GM23338 (cell line): ENCODE measurements around the gene APLNR. TPM values are rescaled to one million over a fixed set of nuclear protein-coding genes. Genes with fewer than 3 reads are reported as not detected.

ENCODE experiments used
- ATAC-seq: fragments of 200-7000 bp; cut with Tn5 transposase; 3 replicates; pipeline ENCODE4 v1.9.1; 2020
- DNase-seq: peaks from one replicate; pipeline ENCODE4 v3.0.0-alpha.2; 2015; ENCODE audit warnings: low spot score
- H2AFZ ChIP-seq: fragments of 200-600 bp; sonication (generic); 2 replicates; pipeline ENCODE4 v1.8.0; 2016; ENCODE audit warnings: antibody characterized with exemption, mild to moderate bottlenecking, moderate library complexity
- H3F3A ChIP-seq: fragments of 200-600 bp; sonication (generic); replicated peaks from 2 replicates; pipeline ENCODE4 v1.8.0; 2017; ENCODE audit warnings: antibody characterized with exemption, mixed run types, low read depth
- H3K27ac ChIP-seq: fragments of 200-600 bp; sonication (generic); 2 replicates; pipeline ENCODE4 v1.6.1; 2016; ENCODE audit warnings: low read depth
- H3K27me3 ChIP-seq: fragments of 200-600 bp; sonication (generic); 2 replicates; pipeline ENCODE4 v1.8.0; 2016; ENCODE audit warnings: mild to moderate bottlenecking, mixed run types, moderate library complexity; ENCODE audit not compliant: insufficient read depth
- H3K36me3 ChIP-seq: fragments of 200-600 bp; sonication (generic); 2 replicates; pipeline ENCODE4 v1.8.0; 2016; ENCODE audit warnings: mild to moderate bottlenecking; ENCODE audit not compliant: insufficient read depth
- H3K4me1 ChIP-seq: fragments of 200-600 bp; sonication (generic); 2 replicates; pipeline ENCODE4 v1.8.0; 2016; ENCODE audit warnings: mild to moderate bottlenecking, moderate library complexity; ENCODE audit not compliant: insufficient read depth
- H3K4me2 ChIP-seq: fragments of 200-600 bp; sonication (generic); 2 replicates; pipeline ENCODE4 v1.7.1; 2017; ENCODE audit warnings: mixed run types
- H3K4me3 ChIP-seq: fragments of 200-600 bp; sonication (generic); 2 replicates; pipeline ENCODE4 v1.6.1; 2016; ENCODE audit warnings: mixed run types
- H3K79me2 ChIP-seq: fragments of 200-600 bp; sonication (generic); replicated peaks from 2 replicates; pipeline ENCODE4 v1.8.0; 2017; ENCODE audit warnings: mild to moderate bottlenecking; ENCODE audit not compliant: insufficient read depth
- H3K9me2 ChIP-seq: fragments of 200-600 bp; sonication (generic); 2 replicates; pipeline ENCODE4 v1.8.0; 2017; ENCODE audit not compliant: insufficient read depth
- H4K20me1 ChIP-seq: fragments of 200-600 bp; sonication (generic); replicated peaks from 2 replicates; pipeline ENCODE4 v1.8.0; 2017; ENCODE audit warnings: mild to moderate bottlenecking; ENCODE audit not compliant: insufficient read depth
- H3K27ac Mint-ChIP-seq: 2 replicates; pipeline ENCODE4 v1.8.0; 2020; ENCODE audit warnings: inconsistent platforms, mild to moderate bottlenecking, moderate library complexity, mixed read lengths
- H3K27me3 Mint-ChIP-seq: 3 replicates; pipeline ENCODE4 v1.8.0; 2022; ENCODE audit warnings: low read depth, mild to moderate bottlenecking, moderate library complexity, mixed read lengths, inconsistent platforms; ENCODE audit not compliant: insufficient read depth, poor library complexity
- H3K36me3 Mint-ChIP-seq: 3 replicates; pipeline ENCODE4 v1.8.0; 2021; ENCODE audit warnings: low read depth, mild to moderate bottlenecking, inconsistent platforms, moderate library complexity, mixed read lengths
- H3K4me1 Mint-ChIP-seq: 3 replicates; pipeline ENCODE4 v1.8.0; 2020; ENCODE audit warnings: mild to moderate bottlenecking, inconsistent platforms, mixed read lengths
- H3K4me3 Mint-ChIP-seq: 3 replicates; pipeline ENCODE4 v1.8.0; 2021; ENCODE audit warnings: moderate library complexity, mild to moderate bottlenecking, inconsistent platforms, mixed read lengths
- H3K9me3 Mint-ChIP-seq: 3 replicates; pipeline ENCODE4 v1.8.0; 2020; ENCODE audit warnings: moderate library complexity, mild to moderate bottlenecking, inconsistent platforms, mixed read lengths
- EZH2 ChIP-seq: fragments of 200-600 bp; sonication (generic); IDR thresholded peaks from one replicate; pipeline ENCODE4 v1.8.0; 2017; ENCODE audit warnings: antibody characterized with exemption, mild to moderate bottlenecking, low read depth; ENCODE audit not compliant: unreplicated experiment
- EZH2phosphoT487 ChIP-seq: fragments of 200-600 bp; sonication (generic); IDR thresholded peaks from one replicate; pipeline ENCODE4 v1.8.1; 2018; ENCODE audit warnings: antibody characterized with exemption; ENCODE audit not compliant: unreplicated experiment
- POLR2AphosphoS5 ChIP-seq: IDR thresholded peaks from 2 replicates; pipeline ENCODE4 v1.6.1; 2016; ENCODE audit warnings: antibody characterized with exemption, low read depth
- polyA plus RNA-seq: library from polyadenylated mRNA; unstranded; fragments of >200 nt; fragmentation: Nextera tagmentation; extraction: Ambion mirVana; gene quantifications from 2 replicates; pipeline ENCODE4 v1.2.1, GENCODE V29; 2016
- total RNA-seq: library from RNA; depleted of rRNA; stranded (reverse); fragments of >200 nt; shearing (Covaris generic); gene quantifications from 2 replicates; pipeline ENCODE4 v1.2.3, GENCODE V29; 2014
- TF ChIP-seq, protein P1 (sequence below): fragments of 250-450 bp; sonication (Bioruptor Pico); IDR thresholded peaks from 2 replicates; pipeline ENCODE4 v1.5.0; 2020; ENCODE audit warnings: mild to moderate bottlenecking, moderate library complexity
- TF ChIP-seq, protein P2 (sequence below): IDR thresholded peaks from one replicate; pipeline ENCODE4 v1.6.1; 2018; ENCODE audit warnings: antibody characterized with exemption; ENCODE audit not compliant: unreplicated experiment
- TF ChIP-seq, protein P3 (sequence below): IDR thresholded peaks from 2 replicates; pipeline ENCODE4 v1.6.1; 2016; ENCODE audit warnings: antibody characterized with exemption

Gene APLNR
- total and polyA plus RNA-seq, 2 experiments from 2014 or later: 0.10 TPM; not detected in 1

DNA sequence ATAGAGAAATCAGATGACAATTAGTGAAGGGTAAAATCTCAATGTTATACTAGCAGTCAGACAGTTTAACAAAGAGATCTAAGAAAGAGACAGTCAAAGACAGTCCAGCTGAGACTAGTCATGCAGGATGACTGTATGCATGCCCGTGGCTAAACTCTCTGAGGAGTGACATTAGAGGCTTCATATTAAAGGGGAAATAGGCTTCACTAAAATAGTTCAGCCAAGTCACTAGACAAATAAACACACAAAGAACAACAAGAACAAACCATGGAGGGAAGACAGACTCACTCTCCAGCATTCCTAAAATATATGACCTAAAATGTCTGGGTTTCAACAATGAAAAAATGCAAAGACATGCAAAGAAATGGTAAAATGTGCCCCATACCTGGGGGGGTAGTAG lies 18.6 kb upstream of the APLNR start:
- H3K27ac Mint-ChIP-seq: no peak overlapping the region
- Histone ChIP-seq H4K20me1 (no peaks in the 10 kb centered on the region), H3K4me3 (no peak overlapping the region), H3K79me2 (no peaks in the 10 kb centered on the region), H3K4me1 (no peaks in the 10 kb centered on the region), H3K27me3 (no peaks in the 10 kb centered on the region), H2AFZ (no peak overlapping the region), H3K36me3 (no peaks in the 10 kb centered on the region), H3K9me2 (peaks cover 7% of the 10 kb centered on the region; the same call in 1 of the 2 replicates), H3K27ac (no peak overlapping the region), H3K4me2 (no peak overlapping the region), H3F3A (no peaks in the 10 kb centered on the region)
- no peak for ATAC-seq
- TF ChIP-seq, protein P1, sequence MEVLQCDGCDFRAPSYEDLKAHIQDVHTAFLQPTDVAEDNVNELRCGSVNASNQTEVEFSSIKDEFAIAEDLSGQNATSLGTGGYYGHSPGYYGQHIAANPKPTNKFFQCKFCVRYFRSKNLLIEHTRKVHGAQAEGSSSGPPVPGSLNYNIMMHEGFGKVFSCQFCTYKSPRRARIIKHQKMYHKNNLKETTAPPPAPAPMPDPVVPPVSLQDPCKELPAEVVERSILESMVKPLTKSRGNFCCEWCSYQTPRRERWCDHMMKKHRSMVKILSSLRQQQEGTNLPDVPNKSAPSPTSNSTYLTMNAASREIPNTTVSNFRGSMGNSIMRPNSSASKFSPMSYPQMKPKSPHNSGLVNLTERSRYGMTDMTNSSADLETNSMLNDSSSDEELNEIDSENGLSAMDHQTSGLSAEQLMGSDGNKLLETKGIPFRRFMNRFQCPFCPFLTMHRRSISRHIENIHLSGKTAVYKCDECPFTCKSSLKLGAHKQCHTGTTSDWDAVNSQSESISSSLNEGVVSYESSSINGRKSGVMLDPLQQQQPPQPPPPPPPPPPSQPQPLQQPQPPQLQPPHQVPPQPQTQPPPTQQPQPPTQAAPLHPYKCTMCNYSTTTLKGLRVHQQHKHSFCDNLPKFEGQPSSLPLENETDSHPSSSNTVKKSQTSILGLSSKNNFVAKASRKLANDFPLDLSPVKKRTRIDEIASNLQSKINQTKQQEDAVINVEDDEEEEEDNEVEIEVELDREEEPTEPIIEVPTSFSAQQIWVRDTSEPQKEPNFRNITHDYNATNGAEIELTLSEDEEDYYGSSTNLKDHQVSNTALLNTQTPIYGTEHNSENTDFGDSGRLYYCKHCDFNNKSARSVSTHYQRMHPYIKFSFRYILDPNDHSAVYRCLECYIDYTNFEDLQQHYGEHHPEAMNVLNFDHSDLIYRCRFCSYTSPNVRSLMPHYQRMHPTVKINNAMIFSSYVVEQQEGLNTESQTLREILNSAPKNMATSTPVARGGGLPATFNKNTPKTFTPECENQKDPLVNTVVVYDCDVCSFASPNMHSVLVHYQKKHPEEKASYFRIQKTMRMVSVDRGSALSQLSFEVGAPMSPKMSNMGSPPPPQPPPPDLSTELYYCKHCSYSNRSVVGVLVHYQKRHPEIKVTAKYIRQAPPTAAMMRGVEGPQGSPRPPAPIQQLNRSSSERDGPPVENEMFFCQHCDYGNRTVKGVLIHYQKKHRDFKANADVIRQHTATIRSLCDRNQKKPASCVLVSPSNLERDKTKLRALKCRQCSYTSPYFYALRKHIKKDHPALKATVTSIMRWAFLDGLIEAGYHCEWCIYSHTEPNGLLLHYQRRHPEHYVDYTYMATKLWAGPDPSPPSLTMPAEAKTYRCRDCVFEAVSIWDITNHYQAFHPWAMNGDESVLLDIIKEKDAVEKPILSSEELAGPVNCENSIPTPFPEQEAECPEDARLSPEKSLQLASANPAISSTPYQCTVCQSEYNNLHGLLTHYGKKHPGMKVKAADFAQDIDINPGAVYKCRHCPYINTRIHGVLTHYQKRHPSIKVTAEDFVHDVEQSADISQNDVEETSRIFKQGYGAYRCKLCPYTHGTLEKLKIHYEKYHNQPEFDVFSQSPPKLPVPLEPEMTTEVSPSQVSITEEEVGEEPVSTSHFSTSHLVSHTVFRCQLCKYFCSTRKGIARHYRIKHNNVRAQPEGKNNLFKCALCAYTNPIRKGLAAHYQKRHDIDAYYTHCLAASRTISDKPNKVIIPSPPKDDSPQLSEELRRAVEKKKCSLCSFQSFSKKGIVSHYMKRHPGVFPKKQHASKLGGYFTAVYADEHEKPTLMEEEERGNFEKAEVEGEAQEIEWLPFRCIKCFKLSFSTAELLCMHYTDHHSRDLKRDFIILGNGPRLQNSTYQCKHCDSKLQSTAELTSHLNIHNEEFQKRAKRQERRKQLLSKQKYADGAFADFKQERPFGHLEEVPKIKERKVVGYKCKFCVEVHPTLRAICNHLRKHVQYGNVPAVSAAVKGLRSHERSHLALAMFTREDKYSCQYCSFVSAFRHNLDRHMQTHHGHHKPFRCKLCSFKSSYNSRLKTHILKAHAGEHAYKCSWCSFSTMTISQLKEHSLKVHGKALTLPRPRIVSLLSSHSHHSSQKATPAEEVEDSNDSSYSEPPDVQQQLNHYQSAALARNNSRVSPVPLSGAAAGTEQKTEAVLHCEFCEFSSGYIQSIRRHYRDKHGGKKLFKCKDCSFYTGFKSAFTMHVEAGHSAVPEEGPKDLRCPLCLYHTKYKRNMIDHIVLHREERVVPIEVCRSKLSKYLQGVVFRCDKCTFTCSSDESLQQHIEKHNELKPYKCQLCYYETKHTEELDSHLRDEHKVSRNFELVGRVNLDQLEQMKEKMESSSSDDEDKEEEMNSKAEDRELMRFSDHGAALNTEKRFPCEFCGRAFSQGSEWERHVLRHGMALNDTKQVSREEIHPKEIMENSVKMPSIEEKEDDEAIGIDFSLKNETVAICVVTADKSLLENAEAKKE (CRISPR knock-in tag): no peak
- TF ChIP-seq, protein P2, sequence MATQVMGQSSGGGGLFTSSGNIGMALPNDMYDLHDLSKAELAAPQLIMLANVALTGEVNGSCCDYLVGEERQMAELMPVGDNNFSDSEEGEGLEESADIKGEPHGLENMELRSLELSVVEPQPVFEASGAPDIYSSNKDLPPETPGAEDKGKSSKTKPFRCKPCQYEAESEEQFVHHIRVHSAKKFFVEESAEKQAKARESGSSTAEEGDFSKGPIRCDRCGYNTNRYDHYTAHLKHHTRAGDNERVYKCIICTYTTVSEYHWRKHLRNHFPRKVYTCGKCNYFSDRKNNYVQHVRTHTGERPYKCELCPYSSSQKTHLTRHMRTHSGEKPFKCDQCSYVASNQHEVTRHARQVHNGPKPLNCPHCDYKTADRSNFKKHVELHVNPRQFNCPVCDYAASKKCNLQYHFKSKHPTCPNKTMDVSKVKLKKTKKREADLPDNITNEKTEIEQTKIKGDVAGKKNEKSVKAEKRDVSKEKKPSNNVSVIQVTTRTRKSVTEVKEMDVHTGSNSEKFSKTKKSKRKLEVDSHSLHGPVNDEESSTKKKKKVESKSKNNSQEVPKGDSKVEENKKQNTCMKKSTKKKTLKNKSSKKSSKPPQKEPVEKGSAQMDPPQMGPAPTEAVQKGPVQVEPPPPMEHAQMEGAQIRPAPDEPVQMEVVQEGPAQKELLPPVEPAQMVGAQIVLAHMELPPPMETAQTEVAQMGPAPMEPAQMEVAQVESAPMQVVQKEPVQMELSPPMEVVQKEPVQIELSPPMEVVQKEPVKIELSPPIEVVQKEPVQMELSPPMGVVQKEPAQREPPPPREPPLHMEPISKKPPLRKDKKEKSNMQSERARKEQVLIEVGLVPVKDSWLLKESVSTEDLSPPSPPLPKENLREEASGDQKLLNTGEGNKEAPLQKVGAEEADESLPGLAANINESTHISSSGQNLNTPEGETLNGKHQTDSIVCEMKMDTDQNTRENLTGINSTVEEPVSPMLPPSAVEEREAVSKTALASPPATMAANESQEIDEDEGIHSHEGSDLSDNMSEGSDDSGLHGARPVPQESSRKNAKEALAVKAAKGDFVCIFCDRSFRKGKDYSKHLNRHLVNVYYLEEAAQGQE: no peak
- TF ChIP-seq POLR2AphosphoS5 (no peak), EZH2phosphoT487 (no peak), EZH2 (no peak)
- TF ChIP-seq, protein P3, sequence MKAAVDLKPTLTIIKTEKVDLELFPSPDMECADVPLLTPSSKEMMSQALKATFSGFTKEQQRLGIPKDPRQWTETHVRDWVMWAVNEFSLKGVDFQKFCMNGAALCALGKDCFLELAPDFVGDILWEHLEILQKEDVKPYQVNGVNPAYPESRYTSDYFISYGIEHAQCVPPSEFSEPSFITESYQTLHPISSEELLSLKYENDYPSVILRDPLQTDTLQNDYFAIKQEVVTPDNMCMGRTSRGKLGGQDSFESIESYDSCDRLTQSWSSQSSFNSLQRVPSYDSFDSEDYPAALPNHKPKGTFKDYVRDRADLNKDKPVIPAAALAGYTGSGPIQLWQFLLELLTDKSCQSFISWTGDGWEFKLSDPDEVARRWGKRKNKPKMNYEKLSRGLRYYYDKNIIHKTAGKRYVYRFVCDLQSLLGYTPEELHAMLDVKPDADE: no peak
- DNase-seq: no peak
- peaks cover 4% of the 10 kb centered on the region; the same call in 1 of the 3 replicates for H3K36me3 Mint-ChIP-seq
- no peaks in the 10 kb centered on the region for H3K4me1 Mint-ChIP-seq
- no peak overlapping the region for H3K4me3 Mint-ChIP-seq
- peaks cover 5% of the 10 kb centered on the region for H3K27me3 Mint-ChIP-seq
- H3K9me3 Mint-ChIP-seq: peaks cover 4% of the 10 kb centered on the region; the same call in 2 of the 3 replicates
